Ovary (tissue), 9 donors: Measurements from ENCODE around the gene P2RY6. TPM values are rescaled to one million over a fixed set of nuclear protein-coding genes. Genes with fewer than 3 reads are reported as not detected.

Experiments used
- DNase-seq, 5 donors: peaks; one replicate each; pipeline ENCODE4 v3.0.0-alpha.2; 2019 to 2020
- H3K27ac ChIP-seq, 2 donors: fragments of 200-600 bp; one replicate each; pipeline versions ENCODE4 v1.5.1 to v1.8.0; 2019 to 2022
- H3K27me3 ChIP-seq: fragments of 200-600 bp; one replicate; pipeline ENCODE4 v1.8.0; 2022
- H3K36me3 ChIP-seq: fragments of 200-600 bp; sonication (generic); one replicate; pipeline ENCODE4 v1.5.1; 2019
- H3K4me1 ChIP-seq: one replicate; pipeline ENCODE4 v1.8.1; 2013; ENCODE audit warnings: mild to moderate bottlenecking, moderate library complexity; ENCODE audit not compliant: insufficient read depth
- H3K4me3 ChIP-seq: fragments of 200-600 bp; sonication (generic); one replicate; pipeline ENCODE4 v1.5.1; 2017
- H3K9me3 ChIP-seq, 2 donors: fragments of 200-600 bp in 1 of 2; sonication (generic) in 1 of 2; one replicate each; pipeline versions ENCODE4 v1.5.1 to v1.8.1; 2013 to 2019; ENCODE audit warnings: mild to moderate bottlenecking in 1 of 2, moderate library complexity in 1 of 2
- CTCF ChIP-seq, 3 donors: fragments of 450-650 bp in 2 of 3; fragments of 200-600 bp in 1 of 3; IDR thresholded peaks; one replicate each; pipeline versions ENCODE4 v1.5.1 to v1.8.0; 2016 to 2022; ENCODE audit warnings: antibody characterized with exemption in 3 of 3, mild to moderate bottlenecking in 1 of 3
- EP300 ChIP-seq: sonication (generic); formaldehyde crosslinking; IDR thresholded peaks from one replicate; pipeline ENCODE4 v1.6.1; 2017; ENCODE audit warnings: antibody characterized with exemption
- POLR2A ChIP-seq: fragments of 450-650 bp; IDR thresholded peaks from one replicate; pipeline ENCODE4 v1.6.1; 2017; ENCODE audit warnings: antibody characterized with exemption, mild to moderate bottlenecking, moderate library complexity
- WGBS, 3 donors: extraction: QIAGEN DNeasy Blood & Tissue Kit in 1 of 3; methylation state at CpG; one replicate each; pipeline versions ENCODE4 v1.1.5 to v1.1.7; 2013 to 2017; 5-methylcytosine and 5-hydroxymethylcytosine counted together
- intact Hi-C, 4 donors: fragments of 100-400 bp; cut with DNase I; formaldehyde crosslinking; loops; one replicate each; pipeline versions ENCODE4 v1.11.0 to v1.15.1; 2022 to 2023
- polyA plus RNA-seq, 2 donors: library from polyadenylated mRNA; stranded (reverse); fragments of 200-250 nt in 1 of 2; fragments of 350-450 nt in 1 of 2; fragmentation: Illumina TruSeq in 1 of 2; extraction: RNeasy Lipid Tissue Mini Kit (QIAGEN cat#74804) in 1 of 2; gene quantifications; one replicate each; pipeline ENCODE4 v1.2.3, GENCODE V29; 2013 to 2014
- total RNA-seq, 7 donors: library from RNA; depleted of rRNA in 2 of 7; stranded (reverse); fragments of >200 nt in 2 of 7; fragmentation: NEBNext Ultra II Directional in 3 of 7; extraction: Animal tissue kit (Norgen Biotek cat#: 25700) in 3 of 7; gene quantifications; one replicate each; pipeline versions ENCODE4 v1.1.0 to v1.2.4, GENCODE V29; 2016 to 2023
- donor health status: DM: no; HTN: no; CAD: no; lungs with moderate emphysema.
- donor health status: DM: no; HTN: no; CAD: no.
- donor health status: Bipolar disorder and iron deficiency.
- donor health status: DM: yes; HTN: yes; CAD: no.
- donor health status: DM: no; HTN: no; CAD: no.
- donor health status: DM: yes; HTN: yes; CAD: no.

Gene P2RY6
- total and polyA plus RNA-seq, 9 donors = 0.23 to 1.4 (median 0.66) TPM; not detected in 1

- no peaks in the 10 kb centered on the region for H3K36me3 ChIP-seq
- intact Hi-C loops = loop anchor here in 3 of 4 donors (5.0 to 10.0 kb wide), 3 partner anchors 40 to 97 kb away; no protein-coding TSS in a partner anchor
Observed at GRCh38 chr11:73297702-73298101, 25.6 kb downstream of the P2RY6 start.

GRCh38 chr11:73298233-73298632 lies 26.1 kb downstream of the P2RY6 start:
- no peaks in the 10 kb centered on the region for H3K27me3 ChIP-seq
- TF ChIP-seq CTCF (IDR thresholded peaks at IDR 0.05) (no peak), EP300 (no peak), POLR2A (no peak)
- no peak overlapping the region for H3K4me3 ChIP-seq
- H3K36me3 ChIP-seq = no peaks in the 10 kb centered on the region
- DNase-seq = peak in 1 of 5 donors; percentile 10
- H3K9me3 ChIP-seq = no peaks in the 10 kb centered on the region
- H3K4me1 ChIP-seq = no peaks in the 10 kb centered on the region
- intact Hi-C loops = loop anchor here in 3 of 4 donors (5.0 to 10.0 kb wide), 3 partner anchors 39 to 97 kb away; no protein-coding TSS in a partner anchor
- no peak overlapping the region for H3K27ac ChIP-seq
- WGBS, 3 donors = 72 to 78% (median 75%) methylated on average over 5 of the region's 5 CpGs

More at GRCh38 chr11:73297702-73298101, 25.6 kb downstream of the P2RY6 start:
- H3K4me1 ChIP-seq = no peaks in the 10 kb centered on the region
- no peak for DNase-seq
- WGBS, 3 donors = 92 to 94% (median 93%) methylated on average over 3 of the region's 3 CpGs
- H3K27me3 ChIP-seq = no peaks in the 10 kb centered on the region
- H3K4me3 ChIP-seq = no peak overlapping the region
- TF ChIP-seq EP300 (no peak), CTCF (IDR thresholded peaks at IDR 0.05) (no peak), POLR2A (no peak)
- no peaks in the 10 kb centered on the region for H3K9me3 ChIP-seq
- no peak overlapping the region for H3K27ac ChIP-seq

- H3K4me1 ChIP-seq = no peaks in the 10 kb centered on the region
- no peak overlapping the region for H3K4me3 ChIP-seq
- no peaks in the 10 kb centered on the region for H3K27me3 ChIP-seq
- intact Hi-C loops = loop anchor here (2.0 to 10.0 kb wide), 4 partner anchors 38 to 95 kb away; no protein-coding TSS in a partner anchor
- no peaks in the 10 kb centered on the region for H3K9me3 ChIP-seq
- H3K36me3 ChIP-seq = no peaks in the 10 kb centered on the region
- TF ChIP-seq EP300 (no peak), POLR2A (no peak), CTCF (IDR thresholded peaks at IDR 0.05) (no peak)
- DNase-seq = no peak
- H3K27ac ChIP-seq = no peak overlapping the region
- WGBS, 3 donors = 80 to 87% (median 84%) methylated on average over 10 of the region's 10 CpGs
Observed at GRCh38 chr11:73299751-73300150, 27.6 kb downstream of the P2RY6 start.

- no peaks in the 10 kb centered on the region for H3K36me3 ChIP-seq
- peak overlapping the region in 1 of 2 donors; percentile 96 for H3K27ac ChIP-seq
- H3K4me1 ChIP-seq = peaks cover 18% of the 10 kb centered on the region
- intact Hi-C loops = loop anchor here in 2 of 4 donors (2.0 kb wide), 1 partner anchor 29 kb away; no protein-coding TSS in a partner anchor
- no peak for TF ChIP-seq CTCF (IDR thresholded peaks at IDR 0.05)
- no peaks in the 10 kb centered on the region for H3K9me3 ChIP-seq
- peak in 1 of 5 donors; percentile 37 for DNase-seq
- no peak overlapping the region for H3K4me3 ChIP-seq
- 52 to 68% (median 64%) methylated on average over 7 of the region's 7 CpGs for WGBS, 3 donors
- no peaks in the 10 kb centered on the region for H3K27me3 ChIP-seq
Observed at GRCh38 chr11:73306069-73306841, 34.1 kb downstream of the P2RY6 start.
